PFSK-1 (cell line): Measurements from ENCODE around the gene NKAIN4.

Source experiments
- FOXP2 ChIP-seq: optimal IDR thresholded peaks from 2 replicates; pipeline ENCODE3; 2011; ENCODE audit warnings: borderline replicate concordance, control low read depth, inconsistent platforms; ENCODE audit not compliant: insufficient read depth; ENCODE audit errors: extremely low read length, extremely low read depth
- POLR2AphosphoS5 ChIP-seq: IDR thresholded peaks from 2 replicates; pipeline ENCODE4 v1.6.1; 2012; ENCODE audit warnings: low read depth, mild to moderate bottlenecking, control low read depth, low read length, moderate library complexity
- REST ChIP-seq, 2 experiments: IDR thresholded peaks; 2 replicates each; pipeline versions ENCODE4 v1.6.1 to v1.8.0; 2011 to 2012; ENCODE audit warnings: low read depth in 2 of 2, low read length in 2 of 2, control low read depth in 1 of 2, inconsistent platforms in 1 of 2, mild to moderate bottlenecking in 1 of 2, moderate library complexity in 1 of 2; ENCODE audit not compliant: insufficient read depth in 1 of 2
- SIN3A ChIP-seq: IDR thresholded peaks from 2 replicates; pipeline ENCODE4 v1.6.1; 2012; ENCODE audit warnings: mild to moderate bottlenecking, low read length, moderate library complexity, borderline replicate concordance; ENCODE audit not compliant: insufficient read depth
- TAF1 ChIP-seq: IDR thresholded peaks from 2 replicates; pipeline ENCODE4 v1.6.1; 2012; ENCODE audit warnings: low read length, control low read depth, borderline replicate concordance; ENCODE audit not compliant: insufficient read depth

NKAIN4 gene

GRCh38 chr20:63254606-63255384, 532 bp upstream of the NKAIN4 start:
- TF ChIP-seq FOXP2 = no peak
- TF ChIP-seq TAF1 = no peak

GRCh38 chr20:63253438-63254231, 628 bp downstream of the NKAIN4 start:
- TF ChIP-seq FOXP2 = no peak
- no peak for TF ChIP-seq SIN3A
- no peak for TF ChIP-seq REST (IDR thresholded peaks at IDR 0.05; ENCODE audit: insufficient read depth in 1 of 2, low read depth in 2 of 2, low read length in 2 of 2)
- TF ChIP-seq POLR2AphosphoS5 = no peak
- no peak for TF ChIP-seq TAF1

GRCh38 chr20:63253065-63253437, 1.2 kb downstream of the NKAIN4 start:
- TF ChIP-seq FOXP2 (no peak), POLR2AphosphoS5 (no peak), REST (IDR thresholded peaks at IDR 0.05; ENCODE audit: insufficient read depth in 1 of 2, low read depth in 2 of 2, low read length in 2 of 2) (no peak), SIN3A (no peak), TAF1 (no peak)

- no peak for TF ChIP-seq REST (IDR thresholded peaks at IDR 0.05; ENCODE audit: insufficient read depth in 1 of 2, low read depth in 2 of 2, low read length in 2 of 2)
- no peak for TF ChIP-seq SIN3A
- TF ChIP-seq FOXP2 = no peak
- TF ChIP-seq TAF1 = no peak
- TF ChIP-seq POLR2AphosphoS5 = no peak
Observed at GRCh38 chr20:63252284-63252711, 2.0 kb downstream of the NKAIN4 start.

- TF ChIP-seq REST (IDR thresholded peaks at IDR 0.05; ENCODE audit: insufficient read depth in 1 of 2, low read depth in 2 of 2, low read length in 2 of 2) = no peak
- TF ChIP-seq FOXP2 = no peak
- TF ChIP-seq SIN3A = no peak
- no peak for TF ChIP-seq POLR2AphosphoS5
- no peak for TF ChIP-seq TAF1
Observed at GRCh38 chr20:63249891-63250290, 4.4 kb downstream of the NKAIN4 start.
